Right lung (tissue), 5 donors: Measurements from ENCODE around the gene SYN1. TPM values are rescaled to one million over a fixed set of nuclear protein-coding genes. Genes with fewer than 3 reads are reported as not detected.

Experiments
- DNase-seq, 2 donors: peaks; one replicate each; pipeline ENCODE4 v3.0.0-alpha.2; 2013
- polyA plus RNA-seq, 5 donors: library from polyadenylated mRNA; unstranded; fragments of 120-200 nt; gene quantifications; one replicate each; pipeline versions ENCODE4 v1.2.1 to v1.2.3, GENCODE V29; 2013; ENCODE audit warnings: inconsistent platforms in 1 of 5, low replicate concordance in 1 of 5; ENCODE audit not compliant: insufficient read length in 5 of 5, insufficient read depth in 1 of 5

SYN1 gene
- polyA plus RNA-seq, 5 donors, result 4.8 to 7.6 (median 5.3) TPM

DNA sequence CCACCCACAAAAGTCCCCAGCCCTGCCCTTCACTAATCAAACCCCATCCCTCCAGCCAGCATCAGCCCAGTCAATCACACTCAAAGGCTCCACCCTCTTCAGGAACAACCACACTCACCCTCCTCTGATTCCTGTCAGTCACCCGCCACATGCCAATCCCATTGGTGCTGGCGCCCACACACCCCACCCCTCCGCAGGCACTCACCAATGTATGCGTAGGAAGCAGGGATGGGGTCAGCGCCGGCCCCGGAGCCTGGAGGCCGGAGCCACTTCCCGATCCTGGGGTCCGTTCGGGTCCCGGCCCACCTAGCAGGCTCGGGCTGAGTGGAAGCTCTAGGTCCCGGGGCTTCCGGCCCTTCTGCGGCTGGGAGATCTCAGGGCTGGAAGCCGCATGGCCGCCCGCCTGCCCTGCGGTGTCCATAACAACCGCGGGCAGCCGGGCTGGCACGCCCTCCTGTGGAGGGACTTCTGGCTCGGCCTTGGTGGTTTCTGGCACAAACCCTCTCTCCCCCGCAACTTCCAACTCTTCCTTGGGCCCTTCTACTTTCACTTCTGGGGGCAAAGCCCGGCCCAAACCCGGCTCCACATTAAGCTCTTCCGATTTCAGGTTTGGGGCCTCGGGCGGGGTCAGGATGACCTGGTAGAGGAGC lies 18.0 kb upstream of the SYN1 start:
- DNase-seq, result peak; percentile 30 to 32

DNA sequence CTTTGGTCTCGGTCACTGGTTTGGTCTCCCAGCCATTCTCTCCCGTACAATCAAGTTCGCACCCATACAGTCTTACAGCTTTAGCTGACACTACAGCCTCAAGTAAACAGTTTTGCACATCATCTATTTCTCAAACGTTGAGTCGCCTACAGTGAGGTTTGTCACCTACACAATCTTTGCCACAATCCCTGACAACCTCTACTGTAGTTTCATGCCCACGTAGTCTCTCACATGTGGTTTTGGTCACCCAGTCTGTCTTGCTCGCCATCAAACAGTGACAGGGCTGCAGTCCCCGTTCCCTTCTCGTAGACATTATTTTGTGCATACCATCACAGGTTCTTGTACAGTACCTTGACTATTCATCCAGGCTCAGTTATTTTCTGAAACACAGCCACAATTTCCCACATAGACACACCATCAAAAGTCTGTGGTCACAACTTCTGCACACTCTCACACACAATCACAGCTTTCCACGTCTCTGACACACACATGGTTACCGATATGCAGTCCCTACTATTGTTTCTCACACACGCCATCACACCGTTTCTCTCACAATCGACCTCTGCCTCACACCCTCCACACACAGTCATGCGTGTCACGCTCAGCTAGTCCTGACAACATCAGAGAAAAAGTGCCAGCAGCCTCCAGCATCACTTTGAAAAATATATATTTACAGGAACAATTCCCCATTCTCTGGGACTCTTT lies 15.4 kb upstream of the SYN1 start:
- no peak for DNase-seq

DNA sequence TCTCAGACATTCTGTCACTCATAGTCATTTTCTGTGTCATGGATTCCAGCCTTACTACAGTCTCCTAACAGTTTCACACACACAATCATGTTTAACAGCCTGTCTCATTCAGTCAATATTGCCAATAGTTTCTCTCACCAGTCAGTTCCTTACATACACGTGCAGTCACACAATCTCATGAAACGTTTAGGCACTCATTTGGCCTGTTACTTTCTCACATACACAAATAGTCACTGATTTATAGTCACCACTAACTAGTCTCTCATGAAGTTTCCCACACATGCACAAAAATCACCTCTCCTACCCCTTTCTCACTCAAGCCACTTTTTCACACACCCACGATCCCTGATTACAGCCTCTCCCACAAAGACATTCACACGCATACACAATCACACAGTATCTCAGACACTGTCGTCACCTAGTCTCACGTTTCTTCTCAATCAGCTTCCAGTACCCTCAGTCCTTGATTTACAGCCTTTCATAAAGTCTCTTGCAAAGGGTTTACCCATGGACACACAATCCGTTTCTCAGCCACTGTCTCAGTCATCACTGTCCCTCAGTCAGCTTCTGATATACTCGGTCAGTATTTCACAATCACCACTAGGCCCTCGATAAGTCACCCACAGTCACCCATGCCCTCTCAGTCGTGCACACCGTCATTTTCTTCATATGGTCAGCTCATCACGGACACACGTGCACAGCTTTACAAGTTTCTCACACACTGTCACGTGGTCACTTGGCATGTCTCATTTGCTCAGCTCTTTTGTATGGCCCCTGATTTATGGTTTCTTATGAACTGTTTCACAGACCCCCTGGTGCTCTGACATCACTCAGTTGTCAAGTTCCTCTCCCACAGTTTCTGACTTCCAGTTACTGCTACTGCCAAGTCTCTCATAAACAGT lies 14.3 kb upstream of the SYN1 start:
- DNase-seq, result no peak

DNA sequence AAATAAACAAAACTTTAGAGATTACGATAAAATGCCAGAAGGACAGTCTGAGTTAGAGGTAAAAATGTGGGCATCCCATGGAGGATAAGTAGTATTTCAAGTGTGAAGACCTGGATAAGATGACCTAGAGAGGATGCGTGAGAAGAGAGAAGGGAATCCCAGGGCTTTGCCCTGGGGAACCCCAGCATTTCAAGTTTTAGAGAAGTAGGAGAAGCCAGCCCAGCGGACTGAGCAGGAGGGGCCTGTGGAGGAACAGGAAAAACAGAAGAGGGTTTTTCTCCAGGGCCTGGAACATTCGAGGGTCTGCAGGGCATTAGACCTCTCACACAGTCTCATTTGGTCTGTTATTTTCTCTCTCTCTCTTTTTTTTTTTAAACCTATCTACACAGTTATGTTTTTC lies 13.0 kb upstream of the SYN1 start:
- no peak for DNase-seq

DNA sequence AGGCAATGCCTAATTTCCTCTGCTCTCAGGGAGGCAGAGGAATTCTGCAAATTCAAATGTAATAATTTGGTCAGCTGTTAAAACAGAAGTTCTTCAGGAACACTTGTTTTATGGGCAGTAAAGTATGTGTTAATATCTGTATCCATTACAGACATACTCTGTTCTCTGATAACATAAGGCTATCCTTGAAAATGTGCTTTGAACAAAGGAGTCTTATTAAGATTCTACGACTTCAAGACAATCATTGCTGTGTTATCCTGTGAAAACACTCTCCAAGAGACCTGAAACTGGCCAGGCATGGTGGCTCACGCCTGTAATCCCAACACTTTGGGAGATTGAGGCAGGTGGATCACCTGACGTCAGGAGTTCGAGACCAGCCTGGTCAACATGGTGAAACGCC lies 12.0 kb upstream of the SYN1 start:
- DNase-seq, result no peak

DNA sequence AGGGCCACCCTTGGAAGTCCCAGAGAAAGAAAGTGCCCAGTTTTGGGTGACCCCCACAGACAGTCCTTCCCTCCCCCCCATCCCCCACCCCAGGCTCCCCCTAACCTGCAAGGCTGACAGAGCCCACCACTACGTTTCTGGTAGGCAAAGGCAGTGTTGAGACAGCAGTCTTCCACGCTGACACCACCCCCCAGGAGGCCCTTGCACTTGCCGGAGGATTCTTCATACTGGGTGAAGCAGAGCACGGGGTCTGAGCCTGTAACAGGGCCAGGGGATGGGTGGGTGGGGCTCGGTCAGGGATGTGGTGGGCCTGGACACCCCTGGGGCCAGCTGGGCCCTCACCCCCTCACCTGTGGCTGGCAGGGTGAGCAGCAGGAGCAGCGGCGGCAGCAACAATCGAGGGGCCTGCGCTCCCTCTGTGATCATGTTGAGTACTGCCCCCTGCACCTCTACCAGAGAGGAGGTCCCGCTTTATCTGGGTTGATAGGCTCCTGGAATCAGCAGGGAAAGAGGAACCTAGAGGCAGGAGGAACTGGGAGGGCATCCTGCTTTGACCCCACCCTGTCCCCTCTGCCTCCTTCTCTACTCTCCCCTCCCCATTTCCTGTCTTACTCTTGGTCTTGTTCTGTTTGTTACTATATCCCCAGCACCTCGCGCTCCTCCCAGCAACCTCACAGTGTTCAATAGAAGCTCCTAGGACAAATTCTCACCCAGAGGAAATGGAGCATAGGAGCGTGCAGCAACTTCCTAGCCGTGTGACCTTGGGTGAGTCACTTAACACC lies 10.0 kb upstream of the SYN1 start, which contains the start of gene CFP:
Gene CFP, minus strand, starts transcription at position 512 of the 782 bp plus-strand sequence. Its CDS starts 86 bp downstream, at position 426.
- DNase-seq, result no peak

DNA sequence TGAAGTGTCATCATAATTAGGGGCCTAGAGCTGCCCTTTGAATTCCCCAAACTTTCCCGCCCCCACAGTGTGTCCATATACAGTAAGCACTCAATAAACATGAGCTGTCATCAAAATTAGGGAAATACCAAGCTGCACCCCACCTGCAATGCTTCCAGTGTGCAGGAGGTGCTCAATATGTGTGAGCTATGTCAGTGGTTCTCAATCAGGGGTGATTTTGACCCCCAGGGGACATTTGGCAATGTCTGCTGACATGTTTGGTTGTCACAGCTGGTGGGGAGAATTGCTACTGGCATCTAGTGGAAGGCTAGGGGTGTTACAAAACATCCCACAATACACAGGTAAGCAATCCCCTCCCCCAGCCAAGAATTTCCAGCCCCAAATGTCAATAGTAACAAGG lies 9.3 kb upstream of the SYN1 start:
- DNase-seq, result no peak

DNA sequence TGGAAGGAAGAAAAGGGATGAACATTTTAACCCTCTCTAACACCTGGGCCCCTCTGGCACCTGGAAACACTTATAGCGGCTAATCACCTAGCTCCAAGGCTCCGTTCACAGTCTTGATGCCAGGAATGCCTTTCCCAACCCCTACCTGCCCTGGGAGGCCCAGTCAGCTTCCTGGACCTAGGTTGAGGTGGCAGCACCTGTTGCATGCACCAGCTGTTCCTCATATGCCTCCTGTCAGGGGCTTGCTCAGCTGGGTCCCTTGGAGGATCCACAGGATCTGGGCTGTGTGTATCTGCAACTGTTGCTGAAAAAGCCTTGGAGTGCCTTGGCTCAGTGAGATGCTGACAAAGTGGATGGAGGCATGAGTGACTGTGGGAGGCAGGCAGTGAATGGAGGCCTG lies 5.7 kb upstream of the SYN1 start:
- DNase-seq, result no peak

DNA sequence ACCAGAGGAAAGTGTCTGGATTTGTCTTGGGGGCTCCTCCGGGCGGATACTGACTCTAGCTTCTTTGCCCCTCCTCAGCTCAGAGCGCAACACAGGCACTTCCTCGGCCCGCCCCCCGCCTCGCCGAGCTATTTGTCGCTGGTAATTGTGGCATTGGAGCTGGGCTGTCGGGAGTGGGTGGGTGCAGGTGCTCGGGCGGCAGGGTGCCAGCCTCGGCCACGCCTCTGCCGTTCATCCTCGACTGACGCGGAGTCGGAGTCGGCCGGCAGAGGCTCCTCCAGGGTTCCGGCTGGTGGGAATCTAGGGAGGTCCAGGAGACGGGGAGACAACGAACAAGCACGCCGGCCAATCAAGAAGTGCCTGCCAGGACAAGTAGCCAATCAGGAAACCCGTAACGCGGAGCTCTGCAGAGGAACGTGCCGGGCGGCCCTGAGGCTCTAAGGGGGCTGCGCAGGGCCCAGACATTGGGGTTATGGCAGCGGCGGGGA lies 3.9 kb upstream of the SYN1 start:
- DNase-seq, result peak; percentile 42 to 57

DNA sequence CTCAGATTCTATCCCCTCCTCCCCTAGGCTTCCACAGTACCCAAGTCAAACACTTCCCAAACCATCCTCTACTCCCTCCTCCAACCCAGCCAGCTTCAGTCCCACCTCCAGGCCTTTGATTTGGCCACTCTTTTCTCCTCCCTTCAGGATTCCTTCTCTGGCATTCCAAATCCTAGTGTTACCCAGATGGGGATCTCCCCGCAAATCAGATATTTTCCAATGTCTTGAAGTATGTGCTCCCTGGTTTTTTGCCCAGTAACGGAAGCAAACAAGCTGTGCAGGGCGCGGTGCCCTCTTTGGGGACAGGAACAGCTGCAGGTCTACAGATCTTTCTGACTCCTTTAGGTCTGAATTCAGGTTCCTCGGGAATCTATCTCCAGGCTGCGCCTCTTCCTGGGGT lies 2.2 kb upstream of the SYN1 start:
- DNase-seq, result no peak

DNA sequence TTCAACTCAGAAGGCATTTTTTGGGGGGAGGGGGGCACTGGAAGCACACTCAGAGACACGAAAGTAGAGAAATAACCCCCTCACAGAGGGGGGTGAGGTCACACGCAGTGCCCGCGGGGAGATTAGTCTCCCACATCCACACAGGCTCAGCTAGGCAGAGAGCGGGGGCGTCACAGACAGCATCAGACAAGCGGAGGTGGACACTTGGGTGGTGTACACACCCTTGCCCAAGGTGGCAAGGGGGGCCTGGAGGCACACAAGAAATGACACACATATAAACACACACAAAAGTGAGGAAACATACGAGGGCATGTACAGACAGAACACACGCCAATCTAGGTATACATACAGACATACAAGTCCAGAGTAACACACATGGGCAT lies 637 bp upstream of the SYN1 start:
- DNase-seq, result no peak

DNA sequence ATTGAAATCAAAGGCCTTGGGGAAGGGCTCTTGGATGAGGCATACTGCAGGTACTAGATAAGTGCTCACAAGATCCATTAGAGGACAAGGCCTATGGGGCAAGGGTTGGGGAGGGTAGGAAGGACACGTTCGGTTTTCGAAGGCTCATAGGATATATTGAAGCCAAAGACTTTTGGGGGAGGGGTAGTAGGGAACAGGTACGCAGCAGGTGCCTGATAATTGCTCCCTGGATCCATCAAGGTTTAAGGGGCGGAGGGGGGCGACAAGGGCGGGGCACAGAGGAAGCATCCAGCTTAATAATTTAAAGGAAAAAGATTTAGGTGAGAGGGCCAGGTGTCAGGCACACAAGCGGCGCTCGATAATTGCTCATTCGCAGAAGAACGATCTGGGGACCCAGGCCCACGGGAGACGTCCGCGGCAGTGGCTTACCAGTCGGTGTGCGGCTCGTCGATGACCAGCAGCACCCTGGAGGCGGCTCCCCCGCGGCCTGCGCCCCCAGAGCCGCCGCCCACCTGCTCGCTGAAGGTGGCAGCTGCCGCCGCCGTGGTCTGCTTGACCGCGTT lies 653 bp downstream of the SYN1 start:
- no peak for DNase-seq

DNA sequence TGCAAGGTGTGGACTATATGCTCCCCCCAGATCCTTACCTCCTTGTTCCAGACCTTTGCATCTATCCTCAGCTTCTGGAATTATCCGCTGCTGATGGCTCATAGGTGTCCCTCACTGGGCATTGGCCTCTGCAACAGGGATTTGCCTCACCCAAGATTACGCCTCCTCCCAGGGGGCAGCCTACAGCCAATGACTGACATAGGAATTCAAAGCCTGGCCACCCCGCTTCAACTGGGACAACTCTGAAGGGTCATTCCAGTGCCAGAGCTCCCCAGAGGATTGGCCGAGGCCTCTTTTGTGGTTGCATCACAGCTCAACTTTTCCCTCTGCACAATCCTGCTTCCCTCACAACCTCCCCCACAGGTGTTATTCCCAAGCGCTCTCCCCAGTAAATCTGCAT lies 5.0 kb downstream of the SYN1 start:
- DNase-seq, result no peak

DNA sequence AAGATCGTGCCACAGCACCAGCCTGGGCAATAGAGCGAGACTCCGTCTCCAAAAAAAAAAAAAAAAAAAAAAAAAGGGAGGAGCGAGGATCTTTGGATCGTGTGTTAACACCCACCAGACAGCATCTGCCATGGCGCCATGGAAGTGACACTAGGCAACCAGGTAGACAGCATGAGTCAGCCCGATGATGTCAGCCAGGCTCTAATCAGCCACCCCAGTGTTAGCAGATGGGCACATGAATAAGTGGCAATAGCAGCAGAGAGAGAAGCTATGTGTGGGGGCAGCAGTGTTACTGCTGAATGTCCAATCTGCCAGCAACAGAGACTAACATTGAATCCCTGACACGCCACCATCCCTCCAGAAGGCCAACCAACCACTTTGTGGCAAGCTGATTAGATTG lies 6.6 kb downstream of the SYN1 start:
- DNase-seq, result no peak

DNA sequence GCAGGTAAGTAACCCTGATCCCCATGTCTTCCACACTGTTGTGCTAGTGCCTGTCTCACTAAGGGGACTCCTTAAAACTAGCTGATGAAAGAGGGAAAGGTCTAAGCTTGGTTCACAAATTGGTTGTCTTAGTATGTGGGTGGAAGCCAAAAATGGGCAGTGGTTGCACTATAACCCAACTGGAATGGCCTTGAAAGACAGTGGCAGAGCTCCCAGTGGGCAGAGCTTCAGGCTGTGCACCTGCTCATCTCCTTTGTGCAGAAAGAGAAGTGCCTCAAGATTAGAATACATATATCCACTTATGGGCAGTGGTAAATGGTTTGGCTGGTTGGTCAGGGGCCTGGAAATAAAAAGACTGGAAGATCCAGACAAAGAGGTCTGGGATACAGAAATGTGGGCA lies 7.2 kb downstream of the SYN1 start:
- DNase-seq, result no peak

DNA sequence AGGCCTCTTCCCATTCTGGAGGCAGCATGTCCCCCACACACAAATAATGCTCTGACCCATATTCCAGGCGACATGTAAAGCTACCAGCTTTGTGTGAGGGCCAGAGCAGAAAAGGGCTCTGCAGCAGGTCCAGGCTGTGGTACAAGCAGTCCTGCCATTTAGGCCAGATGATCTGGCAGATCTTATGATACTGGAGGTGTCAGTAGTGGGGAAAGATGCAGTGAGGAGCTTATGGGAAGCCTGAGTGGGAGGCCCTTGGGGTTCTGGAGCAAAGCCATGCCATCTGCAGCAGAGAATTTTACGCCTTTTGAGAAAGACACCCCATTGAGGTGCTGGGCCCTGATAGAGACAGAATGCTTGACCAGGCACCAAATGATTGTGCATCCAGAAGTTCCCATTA lies 7.7 kb downstream of the SYN1 start:
- no peak for DNase-seq

DNA sequence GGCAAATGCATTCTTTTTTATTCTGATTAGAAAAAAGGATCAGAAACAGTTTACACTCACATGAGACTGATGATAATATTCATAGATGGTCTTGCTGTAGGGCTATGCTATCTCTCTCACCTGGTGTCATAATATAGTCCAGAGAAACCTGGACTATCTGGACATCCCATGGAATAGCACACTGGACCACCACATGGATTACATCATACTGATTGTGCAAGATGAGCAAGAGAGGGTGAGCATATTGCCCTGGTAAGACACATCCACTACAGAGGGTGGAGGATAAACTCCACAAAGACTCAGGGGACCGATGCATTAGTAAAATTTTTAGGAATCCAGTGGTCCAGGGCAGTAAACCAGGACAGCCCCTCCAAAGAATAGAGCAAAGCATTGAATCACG lies 8.2 kb downstream of the SYN1 start:
- no peak for DNase-seq

DNA sequence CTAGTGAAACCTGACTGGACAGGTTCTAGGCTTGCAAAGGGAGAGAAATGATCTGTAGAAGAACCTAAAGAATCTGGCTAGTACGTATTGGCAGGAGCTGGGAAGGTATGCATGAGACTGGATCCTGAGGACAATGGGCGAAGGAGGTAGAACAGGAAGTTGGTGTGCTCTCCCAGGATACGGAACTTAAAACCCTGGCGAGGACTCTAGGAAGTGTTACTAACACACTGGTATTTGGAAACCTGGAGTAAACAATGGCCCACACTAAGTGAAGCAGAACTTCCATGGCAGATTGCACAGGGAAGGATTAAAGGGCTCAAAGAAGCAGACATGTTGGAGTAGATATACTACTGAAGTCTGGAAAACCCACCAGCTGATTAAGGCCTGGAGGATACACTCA lies 9.1 kb downstream of the SYN1 start:
- no peak for DNase-seq

DNA sequence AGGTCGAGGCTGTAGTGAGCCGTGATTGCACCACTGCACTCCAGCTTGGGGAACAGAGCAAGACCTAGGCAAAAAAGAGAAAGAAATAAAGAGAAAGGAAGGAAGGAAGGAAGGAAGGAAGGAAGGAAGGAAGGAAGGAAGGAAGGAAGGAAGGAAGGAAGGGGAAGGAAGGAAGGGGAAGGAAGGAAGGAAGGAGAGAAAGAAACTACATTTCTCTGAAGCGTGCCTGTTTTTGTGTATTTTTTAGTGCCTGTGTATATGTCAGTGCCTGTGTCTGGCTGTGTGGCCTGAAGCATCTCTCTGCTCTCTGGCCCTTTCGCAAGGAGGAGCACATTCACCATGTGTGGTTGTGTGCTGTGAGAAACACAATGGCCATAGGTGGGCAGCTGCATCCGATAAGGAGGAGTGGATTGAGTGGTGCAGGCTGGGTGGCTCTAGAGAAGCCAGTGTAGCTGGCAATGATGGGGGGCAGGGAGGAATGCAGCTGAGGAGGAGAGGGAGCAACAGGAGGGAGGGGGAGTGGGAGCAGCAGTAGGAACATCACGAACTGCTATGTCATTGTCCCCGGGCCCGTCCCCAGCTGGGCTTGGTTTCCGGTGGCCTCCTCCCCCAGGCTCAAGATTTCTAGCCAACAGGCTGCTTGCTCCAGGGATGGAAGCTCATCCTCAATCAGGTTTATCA lies 11.4 kb downstream of the SYN1 start:
- no peak for DNase-seq

DNA sequence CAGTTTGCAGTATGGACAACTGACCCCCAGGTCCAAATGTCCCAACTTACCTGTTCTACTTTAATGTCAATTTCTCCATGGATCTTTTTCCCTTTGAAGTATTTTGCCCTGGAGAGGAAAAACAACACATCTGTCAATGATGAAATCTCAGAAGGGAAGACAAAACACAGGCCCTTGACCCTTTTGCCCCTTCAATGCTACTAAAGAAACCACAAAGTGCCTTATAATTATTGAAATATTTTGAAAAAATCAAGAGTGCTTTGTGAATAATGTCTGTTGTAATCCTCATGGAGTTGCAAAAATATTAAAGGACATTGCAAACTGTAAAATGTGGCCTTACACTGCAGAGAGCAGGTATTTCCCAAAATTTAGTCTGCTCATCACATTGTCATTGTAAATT lies 12.6 kb downstream of the SYN1 start:
- DNase-seq, result no peak

DNA sequence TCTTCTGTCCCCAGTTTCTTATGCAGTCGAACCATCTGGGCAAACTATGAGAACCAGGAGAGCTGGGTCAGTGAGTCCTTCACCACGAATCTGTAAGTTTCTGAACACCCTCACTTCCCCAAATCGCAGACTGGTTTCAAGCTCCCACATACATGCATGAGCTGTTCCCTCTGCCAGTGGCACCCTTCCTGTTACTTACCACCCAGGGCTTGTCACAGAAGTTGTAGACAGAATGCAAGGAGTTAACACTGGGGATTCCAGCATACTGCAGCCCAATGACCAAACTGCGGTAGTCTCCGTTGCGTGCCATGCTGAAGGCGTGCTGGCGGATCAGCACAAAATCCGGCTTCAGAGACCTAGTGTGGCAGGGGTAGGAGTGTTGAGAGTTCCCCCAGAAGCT lies 14.6 kb downstream of the SYN1 start:
- DNase-seq, result no peak
